Breast epithelium (tissue), 3 donors: ENCODE results near the gene CD4.
"Not testable (repeated sequence)": the region's sequence is repeated elsewhere in the genome, so short reads cannot be mapped to it uniquely, and the experiment has no call there.

Source experiments
- CTCF ChIP-seq, 3 donors: fragments of 450-650 bp; IDR thresholded peaks; one replicate each; pipeline ENCODE4 v1.5.1; 2016 to 2017; ENCODE audit warnings: antibody characterized with exemption in 3 of 3, mild to moderate bottlenecking in 3 of 3, moderate library complexity in 3 of 3
- POLR2A ChIP-seq: fragments of 450-650 bp; IDR thresholded peaks from one replicate; pipeline ENCODE4 v1.6.1; 2016; ENCODE audit warnings: antibody characterized with exemption, mild to moderate bottlenecking, moderate library complexity
- POLR2AphosphoS5 ChIP-seq, 3 donors: sonication (generic); formaldehyde crosslinking; IDR thresholded peaks; one replicate each; pipeline ENCODE4 v1.6.1; 2017; ENCODE audit warnings: antibody characterized with exemption in 3 of 3

GRCh38 chr12:6742080-6742479 is 47.2 kb upstream of the CD4 start:
- TF ChIP-seq CTCF (IDR thresholded peaks at IDR 0.05); POLR2AphosphoS5 (IDR thresholded peaks at IDR 0.05); POLR2A: not testable (repeated sequence)
